ENCODE data around the gene RETSAT.

GRCh38 chr2:85394261-85394681 lies 39.9 kb upstream of the RETSAT start:
- TF ChIP-seq, protein P1, sequence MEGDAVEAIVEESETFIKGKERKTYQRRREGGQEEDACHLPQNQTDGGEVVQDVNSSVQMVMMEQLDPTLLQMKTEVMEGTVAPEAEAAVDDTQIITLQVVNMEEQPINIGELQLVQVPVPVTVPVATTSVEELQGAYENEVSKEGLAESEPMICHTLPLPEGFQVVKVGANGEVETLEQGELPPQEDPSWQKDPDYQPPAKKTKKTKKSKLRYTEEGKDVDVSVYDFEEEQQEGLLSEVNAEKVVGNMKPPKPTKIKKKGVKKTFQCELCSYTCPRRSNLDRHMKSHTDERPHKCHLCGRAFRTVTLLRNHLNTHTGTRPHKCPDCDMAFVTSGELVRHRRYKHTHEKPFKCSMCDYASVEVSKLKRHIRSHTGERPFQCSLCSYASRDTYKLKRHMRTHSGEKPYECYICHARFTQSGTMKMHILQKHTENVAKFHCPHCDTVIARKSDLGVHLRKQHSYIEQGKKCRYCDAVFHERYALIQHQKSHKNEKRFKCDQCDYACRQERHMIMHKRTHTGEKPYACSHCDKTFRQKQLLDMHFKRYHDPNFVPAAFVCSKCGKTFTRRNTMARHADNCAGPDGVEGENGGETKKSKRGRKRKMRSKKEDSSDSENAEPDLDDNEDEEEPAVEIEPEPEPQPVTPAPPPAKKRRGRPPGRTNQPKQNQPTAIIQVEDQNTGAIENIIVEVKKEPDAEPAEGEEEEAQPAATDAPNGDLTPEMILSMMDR (conservative IDR thresholded peaks at IDR 0.05; ENCODE audit: low read depth, low read length), result no peak
- no peak for TF ChIP-seq BHLHE40 (IDR thresholded peaks at IDR 0.05; ENCODE audit: low read depth, low read length)
- TF ChIP-seq FOS (IDR thresholded peaks at IDR 0.05; ENCODE audit: low read depth, low read length), result no peak
- TF ChIP-seq POLR2A (IDR thresholded peaks at IDR 0.05; ENCODE audit: low read depth, low read length), result no peak
- TF ChIP-seq MAFK (IDR thresholded peaks at IDR 0.05; ENCODE audit: low read depth, low read length), result no peak
- no peak for TF ChIP-seq RCOR1 (IDR thresholded peaks at IDR 0.05; ENCODE audit: insufficient replicate concordance, low read length)
- no peak for TF ChIP-seq RFX5 (IDR thresholded peaks at IDR 0.05; ENCODE audit: low read depth, low read length)
- TF ChIP-seq, protein P2, sequence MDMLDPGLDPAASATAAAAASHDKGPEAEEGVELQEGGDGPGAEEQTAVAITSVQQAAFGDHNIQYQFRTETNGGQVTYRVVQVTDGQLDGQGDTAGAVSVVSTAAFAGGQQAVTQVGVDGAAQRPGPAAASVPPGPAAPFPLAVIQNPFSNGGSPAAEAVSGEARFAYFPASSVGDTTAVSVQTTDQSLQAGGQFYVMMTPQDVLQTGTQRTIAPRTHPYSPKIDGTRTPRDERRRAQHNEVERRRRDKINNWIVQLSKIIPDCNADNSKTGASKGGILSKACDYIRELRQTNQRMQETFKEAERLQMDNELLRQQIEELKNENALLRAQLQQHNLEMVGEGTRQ (IDR thresholded peaks at IDR 0.05; ENCODE audit: low read depth, low read length), result no peak
- no peak for TF ChIP-seq SMC3 (IDR thresholded peaks at IDR 0.05; ENCODE audit: low read depth, low read length)
- no peak for TF ChIP-seq CEBPB (IDR thresholded peaks at IDR 0.05; ENCODE audit: low read depth, low read length)
- TF ChIP-seq MXI1 (IDR thresholded peaks at IDR 0.05; ENCODE audit: borderline replicate concordance, low read depth, low read length), result no peak
- TF ChIP-seq, protein P3, sequence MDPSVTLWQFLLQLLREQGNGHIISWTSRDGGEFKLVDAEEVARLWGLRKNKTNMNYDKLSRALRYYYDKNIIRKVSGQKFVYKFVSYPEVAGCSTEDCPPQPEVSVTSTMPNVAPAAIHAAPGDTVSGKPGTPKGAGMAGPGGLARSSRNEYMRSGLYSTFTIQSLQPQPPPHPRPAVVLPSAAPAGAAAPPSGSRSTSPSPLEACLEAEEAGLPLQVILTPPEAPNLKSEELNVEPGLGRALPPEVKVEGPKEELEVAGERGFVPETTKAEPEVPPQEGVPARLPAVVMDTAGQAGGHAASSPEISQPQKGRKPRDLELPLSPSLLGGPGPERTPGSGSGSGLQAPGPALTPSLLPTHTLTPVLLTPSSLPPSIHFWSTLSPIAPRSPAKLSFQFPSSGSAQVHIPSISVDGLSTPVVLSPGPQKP (IDR thresholded peaks at IDR 0.05; ENCODE audit: borderline replicate concordance, low read depth, low read length), result no peak
- TF ChIP-seq RAD21 (IDR thresholded peaks at IDR 0.05; ENCODE audit: low read length), result no peak
- TF ChIP-seq CHD1 (IDR thresholded peaks at IDR 0.05; ENCODE audit: low read depth, low read length), result no peak

Measured in IMR-90 (cell line).